ENCODE measurements around the gene IGFBP4. TPM values are rescaled to one million over a fixed set of nuclear protein-coding genes. Genes with fewer than 3 reads are reported as not detected.
"Not testable (repeated sequence)": the region's sequence is repeated elsewhere in the genome, so short reads cannot be mapped to it uniquely, and the experiment has no call there.

Gene IGFBP4
- total and polyA plus RNA-seq, 7 donors, result 44.2 to 106 (median 65.1) TPM

DNA sequence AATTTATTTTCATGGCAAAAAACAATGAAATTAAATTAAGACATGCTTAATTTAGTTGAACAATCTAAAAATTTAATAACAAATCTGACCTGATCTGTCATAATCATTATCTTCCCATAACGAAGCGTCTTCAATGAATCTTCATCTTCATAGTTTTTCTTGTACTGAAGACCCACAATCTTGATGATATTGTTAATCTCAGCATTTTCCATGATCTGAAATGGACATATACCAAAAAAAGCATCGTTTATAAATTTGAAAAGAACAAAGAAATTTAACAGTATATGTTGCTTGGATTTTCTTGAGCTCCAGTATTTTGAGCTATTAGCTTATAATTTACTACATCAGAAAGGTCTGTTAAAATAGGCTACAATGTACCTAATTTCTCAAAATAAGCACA is 35.8 kb upstream of the IGFBP4 start:
- ATAC-seq, result no peak
- H3K4me3 ChIP-seq, result no peak overlapping the region
- H3K4me1 ChIP-seq, result no peaks in the 10 kb centered on the region
- no peaks in the 10 kb centered on the region for H3K27me3 ChIP-seq (ENCODE audit: insufficient read depth in 3 of 3, low read length in 2 of 3)
- intact Hi-C loops (cut with DNase I), result no loop called here
- DNase-seq, result no peak
- no peaks in the 10 kb centered on the region for H3K36me3 ChIP-seq (ENCODE audit: insufficient read depth in 1 of 2, low read depth in 1 of 2)
- H3K9me3 ChIP-seq, result no peaks in the 10 kb centered on the region
- H3K27ac ChIP-seq, result no peak overlapping the region
- TF ChIP-seq, protein P1, sequence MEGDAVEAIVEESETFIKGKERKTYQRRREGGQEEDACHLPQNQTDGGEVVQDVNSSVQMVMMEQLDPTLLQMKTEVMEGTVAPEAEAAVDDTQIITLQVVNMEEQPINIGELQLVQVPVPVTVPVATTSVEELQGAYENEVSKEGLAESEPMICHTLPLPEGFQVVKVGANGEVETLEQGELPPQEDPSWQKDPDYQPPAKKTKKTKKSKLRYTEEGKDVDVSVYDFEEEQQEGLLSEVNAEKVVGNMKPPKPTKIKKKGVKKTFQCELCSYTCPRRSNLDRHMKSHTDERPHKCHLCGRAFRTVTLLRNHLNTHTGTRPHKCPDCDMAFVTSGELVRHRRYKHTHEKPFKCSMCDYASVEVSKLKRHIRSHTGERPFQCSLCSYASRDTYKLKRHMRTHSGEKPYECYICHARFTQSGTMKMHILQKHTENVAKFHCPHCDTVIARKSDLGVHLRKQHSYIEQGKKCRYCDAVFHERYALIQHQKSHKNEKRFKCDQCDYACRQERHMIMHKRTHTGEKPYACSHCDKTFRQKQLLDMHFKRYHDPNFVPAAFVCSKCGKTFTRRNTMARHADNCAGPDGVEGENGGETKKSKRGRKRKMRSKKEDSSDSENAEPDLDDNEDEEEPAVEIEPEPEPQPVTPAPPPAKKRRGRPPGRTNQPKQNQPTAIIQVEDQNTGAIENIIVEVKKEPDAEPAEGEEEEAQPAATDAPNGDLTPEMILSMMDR (IDR thresholded peaks at IDR 0.05), result no peak
- WGBS, 3 donors, result 92 to 98% (median 96%) methylated on average over 3 of the region's 3 CpGs

DNA sequence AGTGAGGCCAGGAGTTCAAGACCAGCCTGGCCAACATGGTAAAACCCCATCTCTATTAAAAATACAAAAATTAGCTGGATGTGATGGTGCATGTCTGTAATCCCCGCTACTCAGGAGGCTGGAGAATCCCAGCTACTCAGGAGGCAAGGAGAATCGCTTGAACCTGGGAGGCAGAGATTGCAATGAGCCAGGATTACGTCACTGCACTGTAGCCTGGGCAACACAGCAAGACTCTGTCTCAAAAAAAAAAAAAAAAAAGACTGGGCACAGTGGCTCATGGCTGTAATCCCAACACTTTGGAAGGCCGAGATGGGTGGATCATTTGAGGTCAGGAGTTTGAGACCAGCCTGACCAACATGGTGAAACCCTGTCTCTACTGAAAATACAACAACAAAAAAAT is 33.7 kb upstream of the IGFBP4 start:
- not testable (repeated sequence) for H3K9me3 ChIP-seq

DNA sequence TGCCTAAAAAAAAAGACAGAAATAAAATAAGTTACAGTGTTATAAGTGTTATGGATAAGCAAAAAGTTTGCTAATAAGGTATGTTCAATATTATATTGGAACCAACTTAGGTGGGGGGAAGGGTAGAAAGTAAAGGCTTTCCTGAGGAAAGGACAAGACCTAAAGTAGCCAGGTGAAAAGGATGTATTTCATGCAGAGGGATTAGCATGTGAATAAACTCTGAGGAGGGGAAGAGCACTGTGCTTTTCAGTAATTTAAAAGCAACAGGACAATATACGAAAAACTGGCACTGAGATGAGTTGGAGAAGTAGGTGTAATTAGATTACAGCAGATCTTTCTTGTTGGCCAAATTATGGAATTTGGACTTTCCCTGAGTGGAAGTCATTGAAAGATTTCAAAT is 33.2 kb upstream of the IGFBP4 start:
- H3K4me1 ChIP-seq, result no peaks in the 10 kb centered on the region
- TF ChIP-seq, protein P1 (IDR thresholded peaks at IDR 0.05), result no peak
- no peaks in the 10 kb centered on the region for H3K9me3 ChIP-seq
- intact Hi-C loops (cut with DNase I), result loop anchor here (2.0 to 5.0 kb wide), 2 partner anchors 48 to 109 kb away; partner anchors contain the start of gene GJD3 (in 1 of the 2)
- 82 to 89% (median 89%) methylated on average over 1 of the region's 1 CpG for WGBS, 3 donors
- H3K27ac ChIP-seq, result no peak overlapping the region
- ATAC-seq (no peak), DNase-seq (no peak)
- H3K4me3 ChIP-seq, result no peak overlapping the region
- no peaks in the 10 kb centered on the region for H3K36me3 ChIP-seq (ENCODE audit: insufficient read depth in 1 of 2, low read depth in 1 of 2)
- H3K27me3 ChIP-seq (ENCODE audit: insufficient read depth in 3 of 3, low read length in 2 of 3), result no peaks in the 10 kb centered on the region

More for the DNA sequence above, 33.7 kb upstream of the IGFBP4 start:
- H3K36me3 ChIP-seq (ENCODE audit: insufficient read depth in 1 of 2, low read depth in 1 of 2); intact Hi-C loops (cut with DNase I); H3K27me3 ChIP-seq (ENCODE audit: insufficient read depth in 3 of 3, low read length in 2 of 3); H3K27ac ChIP-seq; H3K4me3 ChIP-seq; ATAC-seq; H3K4me1 ChIP-seq; DNase-seq: not testable (repeated sequence)
- WGBS, 3 donors, result 92 to 94% (median 94%) methylated on average over 4 of the region's 4 CpGs

DNA sequence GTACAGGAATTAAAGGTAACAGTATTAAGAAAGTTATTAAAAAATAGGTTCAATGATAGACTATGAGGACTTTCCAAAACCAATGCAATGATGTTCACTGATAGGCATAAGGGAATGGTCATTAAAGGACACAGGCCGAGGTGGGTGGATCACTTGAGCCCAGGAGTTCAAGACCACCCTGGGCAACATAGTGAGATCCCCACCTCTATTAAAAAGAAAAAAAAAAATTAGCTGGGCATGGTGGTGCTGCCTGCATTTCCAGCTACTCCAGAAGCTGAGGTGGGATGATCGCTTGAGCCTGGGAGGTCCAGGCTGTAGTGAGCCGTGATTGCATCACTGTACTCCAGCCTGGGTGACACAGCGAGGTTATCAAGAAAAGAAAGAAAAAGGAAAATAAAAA is 31.4 kb upstream of the IGFBP4 start:
- ATAC-seq (no peak), DNase-seq (no peak)
- Histone ChIP-seq H3K4me1 (no peaks in the 10 kb centered on the region), H3K27ac (no peak overlapping the region), H3K4me3 (no peak overlapping the region), H3K27me3 (ENCODE audit: insufficient read depth in 3 of 3, low read length in 2 of 3) (no peaks in the 10 kb centered on the region), H3K9me3 (no peaks in the 10 kb centered on the region), H3K36me3 (ENCODE audit: insufficient read depth in 1 of 2, low read depth in 1 of 2) (no peaks in the 10 kb centered on the region)
- intact Hi-C loops (cut with DNase I), result loop anchor here (2.0 to 5.0 kb wide), 2 partner anchors 50 to 111 kb away; partner anchors contain the start of gene GJD3 (in 1 of the 2)
- TF ChIP-seq, protein P1 (IDR thresholded peaks at IDR 0.05), result no peak
- 93 to 98% (median 94%) methylated on average over 4 of the region's 4 CpGs for WGBS, 3 donors

DNA sequence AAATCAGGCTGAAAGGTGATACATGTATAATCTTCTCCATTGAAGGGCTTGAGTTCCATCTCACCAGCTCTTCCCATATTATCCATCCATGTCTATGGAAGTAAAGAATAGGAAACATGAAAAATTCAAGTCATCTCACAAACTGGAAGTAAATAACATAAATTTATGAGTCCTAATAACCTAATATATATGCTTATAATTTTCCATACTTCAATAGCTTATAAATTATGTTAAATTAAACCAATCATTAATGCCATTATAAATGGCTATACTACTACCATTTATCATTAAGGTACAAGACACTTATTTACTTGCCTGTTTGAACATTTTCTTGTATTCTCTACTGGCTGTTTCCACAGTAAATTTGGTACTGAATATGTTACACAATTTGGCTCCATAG is 30.4 kb upstream of the IGFBP4 start:
- peaks cover 0 to 6% (median 0%) of the 10 kb centered on the region in 3 donors for H3K27me3 ChIP-seq (ENCODE audit: insufficient read depth in 3 of 3, low read length in 2 of 3)
- no peak for DNase-seq
- no peaks in the 10 kb centered on the region for H3K36me3 ChIP-seq (ENCODE audit: insufficient read depth in 1 of 2, low read depth in 1 of 2)
- H3K4me3 ChIP-seq, result no peak overlapping the region
- no peaks in the 10 kb centered on the region for H3K9me3 ChIP-seq
- intact Hi-C loops (cut with DNase I), result loop anchor here in 1 of 2 donors (5.0 kb wide), 1 partner anchor 51 kb away; the partner anchor contains the start of gene GJD3
- TF ChIP-seq, protein P1 (IDR thresholded peaks at IDR 0.05), result no peak
- H3K27ac ChIP-seq, result no peak overlapping the region
- no peaks in the 10 kb centered on the region for H3K4me1 ChIP-seq
- ATAC-seq, result no peak

DNA sequence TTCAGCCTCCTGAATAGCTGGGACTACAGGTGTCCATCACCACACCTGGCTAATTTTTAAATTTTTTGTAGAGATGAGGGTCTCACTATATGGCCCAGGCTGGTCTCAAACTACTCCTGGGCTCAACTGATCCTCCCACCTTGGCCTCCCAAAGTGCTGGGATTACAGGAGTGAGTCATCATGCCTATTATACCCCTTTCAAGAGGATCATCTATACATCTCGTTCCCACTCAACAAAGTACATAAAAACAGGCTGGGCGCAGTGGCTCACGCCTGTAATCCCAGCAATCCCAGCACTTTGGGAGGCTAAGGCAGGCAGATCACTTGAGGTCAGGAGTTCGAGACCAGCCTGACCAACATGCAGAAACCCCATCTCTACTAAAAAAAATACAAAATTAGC is 28.9 kb upstream of the IGFBP4 start:
- not testable (repeated sequence) for H3K9me3 ChIP-seq; H3K27me3 ChIP-seq (ENCODE audit: insufficient read depth in 3 of 3, low read length in 2 of 3); H3K36me3 ChIP-seq (ENCODE audit: insufficient read depth in 1 of 2, low read depth in 1 of 2); ATAC-seq; H3K27ac ChIP-seq; DNase-seq; H3K4me1 ChIP-seq; H3K4me3 ChIP-seq
- WGBS, 3 donors, result 81 to 86% (median 84%) methylated on average over 4 of the region's 4 CpGs
- intact Hi-C loops (cut with DNase I), result loop anchor here (2.0 to 5.0 kb wide), 2 partner anchors 52 kb away; partner anchors contain the start of gene GJD3 (in 1 of the 2)

Data from psoas muscle (tissue), 8 donors.